ENCODE results near the gene POLR2E. TPM values are rescaled to one million over a fixed set of nuclear protein-coding genes. Genes with fewer than 3 reads are reported as not detected.
A peak's percentile ranks its signal among the peaks of the same experiment; 100 is the strongest.

Gene POLR2E
- total and polyA plus RNA-seq, 2 of the 13 experiments (the other 11 are each of a cell fraction or from before 2014, with no cell fraction given), result 140 to 272 TPM

DNA sequence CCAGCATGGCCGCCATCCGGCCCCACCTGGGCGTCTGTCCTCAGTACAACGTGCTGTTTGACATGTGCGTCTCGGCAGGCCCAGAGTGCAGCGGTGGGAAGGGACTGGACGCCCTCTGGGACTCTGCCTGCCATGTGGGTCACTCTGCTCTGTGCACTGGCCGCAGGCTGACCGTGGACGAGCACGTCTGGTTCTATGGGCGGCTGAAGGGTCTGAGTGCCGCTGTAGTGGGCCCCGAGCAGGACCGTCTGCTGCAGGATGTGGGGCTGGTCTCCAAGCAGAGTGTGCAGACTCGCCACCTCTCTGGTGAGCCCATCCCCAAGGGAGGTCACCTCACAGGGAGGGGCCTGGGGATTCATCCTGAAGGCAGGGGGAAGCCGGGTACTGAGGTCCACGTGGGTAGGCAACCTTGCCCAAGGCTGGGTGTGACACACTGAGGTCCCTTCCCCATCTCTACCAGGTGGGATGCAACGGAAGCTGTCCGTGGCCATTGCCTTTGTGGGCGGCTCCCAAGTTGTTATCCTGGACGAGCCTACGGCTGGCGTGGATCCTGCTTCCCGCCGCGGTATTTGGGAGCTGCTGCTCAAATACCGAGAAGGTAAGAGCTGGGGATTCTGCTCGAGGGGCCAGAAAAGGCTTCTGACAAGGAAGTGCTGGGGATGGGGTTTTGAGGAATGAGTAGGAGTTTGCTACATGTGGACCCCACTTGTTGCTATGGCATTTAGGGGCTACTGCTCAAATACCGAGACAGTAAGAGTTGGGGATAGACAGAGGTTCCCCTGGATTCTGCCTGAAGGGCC is 44.0 kb downstream of the POLR2E start (continued):
- TF ChIP-seq ZNF646 (CRISPR knock-in tag; IDR thresholded peaks at IDR 0.05), result peak; percentile 60; the same call in 1 of the 2 replicates
- TF ChIP-seq, protein P1, sequence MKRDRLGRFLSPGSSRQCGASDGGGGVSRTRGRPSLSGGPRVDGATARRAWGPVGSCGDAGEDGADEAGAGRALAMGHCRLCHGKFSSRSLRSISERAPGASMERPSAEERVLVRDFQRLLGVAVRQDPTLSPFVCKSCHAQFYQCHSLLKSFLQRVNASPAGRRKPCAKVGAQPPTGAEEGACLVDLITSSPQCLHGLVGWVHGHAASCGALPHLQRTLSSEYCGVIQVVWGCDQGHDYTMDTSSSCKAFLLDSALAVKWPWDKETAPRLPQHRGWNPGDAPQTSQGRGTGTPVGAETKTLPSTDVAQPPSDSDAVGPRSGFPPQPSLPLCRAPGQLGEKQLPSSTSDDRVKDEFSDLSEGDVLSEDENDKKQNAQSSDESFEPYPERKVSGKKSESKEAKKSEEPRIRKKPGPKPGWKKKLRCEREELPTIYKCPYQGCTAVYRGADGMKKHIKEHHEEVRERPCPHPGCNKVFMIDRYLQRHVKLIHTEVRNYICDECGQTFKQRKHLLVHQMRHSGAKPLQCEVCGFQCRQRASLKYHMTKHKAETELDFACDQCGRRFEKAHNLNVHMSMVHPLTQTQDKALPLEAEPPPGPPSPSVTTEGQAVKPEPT (CRISPR knock-in tag; IDR thresholded peaks at IDR 0.05; ENCODE audit: low read depth), result peak; percentile 77; the same call in 1 of the 2 replicates
- 0 out of 2 replicates have a peak, but pooled peaks have one; percentile 45 for TF ChIP-seq ZNF543 (CRISPR knock-in tag; IDR thresholded peaks at IDR 0.05)
- peak; percentile 87; the same call in 1 of the 2 replicates for TF ChIP-seq ZNF605 (CRISPR knock-in tag; IDR thresholded peaks at IDR 0.05)
- peak; percentile 51; the same call in 1 of the 2 replicates for TF ChIP-seq SP4 (CRISPR knock-in tag; IDR thresholded peaks at IDR 0.05)
- TF ChIP-seq ATF7-NPFF (CRISPR knock-in tag; IDR thresholded peaks at IDR 0.05; ENCODE audit: low read depth), result peak; percentile 84
- 0 out of 2 replicates have a peak, but pooled peaks have one; percentile 51 for TF ChIP-seq HNRNPL (IDR thresholded peaks at IDR 0.05; ENCODE audit: low read depth, low read length)
- peak; percentile 93 for TF ChIP-seq ZBTB38 (CRISPR knock-in tag; IDR thresholded peaks at IDR 0.05)
- no peak for TF ChIP-seq NONO (IDR thresholded peaks at IDR 0.05)
- TF ChIP-seq NONO (CRISPR knock-in tag; conservative IDR thresholded peaks at IDR 0.05), result peak; percentile 66; the same call in 1 of the 2 replicates
- TF ChIP-seq MYC (CRISPR knock-in tag; IDR thresholded peaks at IDR 0.05; ENCODE audit: borderline replicate concordance), result peak; percentile 97
- peak; percentile 65; the same call in 1 of the 2 replicates for TF ChIP-seq ZSCAN21 (CRISPR knock-in tag; IDR thresholded peaks at IDR 0.05; ENCODE audit: borderline replicate concordance)
- TF ChIP-seq ZHX1 (CRISPR knock-in tag; IDR thresholded peaks at IDR 0.05; ENCODE audit: low read depth), result peak; percentile 88; the same call in 1 of the 2 replicates
- no peak for TF ChIP-seq ZNF234 (CRISPR knock-in tag; conservative IDR thresholded peaks at IDR 0.05)
- 0 out of 4 replicates have a peak, but pooled peaks of 1 of the 2 experiments have one; percentile 44 for TF ChIP-seq KLF16 (CRISPR knock-in tag; IDR thresholded peaks at IDR 0.05)
